Gastrocnemius medialis (tissue), 4 donors: ENCODE results near the gene TBX15. TPM values are rescaled to one million over a fixed set of nuclear protein-coding genes. Genes with fewer than 3 reads are reported as not detected.

ENCODE experiments used
- ATAC-seq, 2 donors: fragments of 150-250 bp; one replicate each; pipeline ENCODE4 v1.9.1; 2016
- DNase-seq, 2 donors: peaks; one replicate each; pipeline ENCODE4 v3.0.0-alpha.2; 2019
- H3K27ac ChIP-seq, 4 donors: fragments of 200-600 bp; sonication (generic); 1 replicate in 1 of 4; 2 replicates in 3 of 4; pipeline ENCODE4 v1.5.1; 2016 to 2018; ENCODE audit warnings: mild to moderate bottlenecking in 2 of 4, moderate library complexity in 1 of 4
- H3K27me3 ChIP-seq, 3 donors: fragments of 200-600 bp; sonication (generic) in 2 of 3; 1 replicate in 1 of 3; 2 replicates in 2 of 3; pipeline versions ENCODE4 v1.5.1 to v1.6.0; 2016 to 2019; ENCODE audit warnings: mild to moderate bottlenecking in 1 of 3, moderate library complexity in 1 of 3
- H3K36me3 ChIP-seq, 2 donors: fragments of 200-600 bp; sonication (generic) in 1 of 2; one replicate each; pipeline ENCODE4 v1.5.1; 2017 to 2018
- H3K4me1 ChIP-seq, 2 donors: fragments of 200-600 bp; sonication (generic) in 1 of 2; one replicate each; pipeline ENCODE4 v1.5.1; 2016 to 2017; ENCODE audit warnings: mild to moderate bottlenecking in 2 of 2
- H3K4me3 ChIP-seq, 4 donors: fragments of 200-600 bp; sonication (generic) in 3 of 4; 1 replicate in 1 of 4; 2 replicates in 3 of 4; pipeline ENCODE4 v1.5.1; 2016 to 2019; ENCODE audit warnings: mild to moderate bottlenecking in 2 of 4
- H3K9me3 ChIP-seq, 3 donors: fragments of 200-600 bp; sonication (generic) in 2 of 3; 1 replicate in 1 of 3; 2 replicates in 2 of 3; pipeline ENCODE4 v1.5.1; 2016 to 2019
- CTCF ChIP-seq, 5 experiments: fragments of 450-650 bp in 3 of 5; fragments of 200-600 bp in 2 of 5; sonication (generic) in 2 of 5; IDR thresholded peaks in 4 of 5; conservative IDR thresholded peaks in 1 of 5; 1 replicate in 4 of 5; 2 replicates in 1 of 5; pipeline ENCODE4 v1.5.1; 2016 to 2019; ENCODE audit warnings: antibody characterized with exemption in 5 of 5, mild to moderate bottlenecking in 3 of 5, moderate library complexity in 3 of 5
- POLR2A ChIP-seq, 2 donors: fragments of 450-650 bp; IDR thresholded peaks; one replicate each; pipeline ENCODE4 v1.6.1; 2017; ENCODE audit warnings: antibody characterized with exemption in 2 of 2, mild to moderate bottlenecking in 2 of 2, moderate library complexity in 2 of 2
- in situ Hi-C, 4 donors: fragments of 200-750 bp; cut with MboI; loops; one replicate each; pipeline versions ENCODE4 v1.15.0 to v1.8.0; 2017; ENCODE audit warnings: low sequenced_read_pairs in 4 of 4
- intact Hi-C: fragments of 100-400 bp; cut with DNase I; formaldehyde crosslinking; loops from one replicate; pipeline ENCODE4 v1.15.1; 2023; ENCODE audit warnings: low total_unique reads
- total RNA-seq, 4 donors: library from RNA; depleted of rRNA; stranded (reverse); fragments of >200 nt; gene quantifications; one replicate each; pipeline versions ENCODE4 v1.1.0 to v1.2.3, GENCODE V29; 2016

The TBX15 gene
- total RNA-seq, 4 donors from 2014 or later, result 91.4 to 275 (median 245) TPM

DNA sequence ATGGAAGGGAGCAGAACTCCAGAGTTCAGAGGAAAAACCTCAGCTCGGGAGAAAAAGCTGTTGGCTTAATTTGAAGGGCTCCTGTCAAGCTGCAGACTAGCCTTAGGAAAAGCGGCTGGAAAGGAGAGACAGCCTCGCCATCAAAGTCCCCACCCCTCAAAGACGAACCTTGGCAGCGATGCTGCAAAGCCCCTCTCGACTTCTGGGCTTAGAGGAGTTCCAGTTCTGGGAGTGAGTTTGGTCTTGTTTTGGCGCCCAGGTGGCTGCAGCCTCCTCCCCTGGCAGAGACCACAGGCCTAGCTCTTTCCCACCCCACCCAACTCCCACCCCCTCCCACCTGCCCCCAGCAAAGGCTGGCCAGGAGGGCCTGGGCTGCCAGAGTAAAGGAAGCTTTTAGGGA is 9.1 kb upstream of the TBX15 start:
- H3K27ac ChIP-seq, result no peak overlapping the region
- in situ Hi-C loops (no loop called here), intact Hi-C loops (no loop called here)
- H3K4me1 ChIP-seq, result peaks cover 0 to 7% of the 10 kb centered on the region in 2 donors
- DNase-seq (no peak), ATAC-seq (no peak)
- no peak for TF ChIP-seq CTCF (IDR thresholded peaks at IDR 0.05 in 4 of 5, conservative IDR thresholded peaks at IDR 0.05 in 1 of 5)
- no peak for TF ChIP-seq POLR2A (IDR thresholded peaks at IDR 0.05)
- no peak overlapping the region for H3K4me3 ChIP-seq
- H3K9me3 ChIP-seq, result no peaks in the 10 kb centered on the region
- H3K27me3 ChIP-seq, result peaks cover 8 to 23% (median 8%) of the 10 kb centered on the region in 3 donors
- H3K36me3 ChIP-seq, result no peaks in the 10 kb centered on the region

DNA sequence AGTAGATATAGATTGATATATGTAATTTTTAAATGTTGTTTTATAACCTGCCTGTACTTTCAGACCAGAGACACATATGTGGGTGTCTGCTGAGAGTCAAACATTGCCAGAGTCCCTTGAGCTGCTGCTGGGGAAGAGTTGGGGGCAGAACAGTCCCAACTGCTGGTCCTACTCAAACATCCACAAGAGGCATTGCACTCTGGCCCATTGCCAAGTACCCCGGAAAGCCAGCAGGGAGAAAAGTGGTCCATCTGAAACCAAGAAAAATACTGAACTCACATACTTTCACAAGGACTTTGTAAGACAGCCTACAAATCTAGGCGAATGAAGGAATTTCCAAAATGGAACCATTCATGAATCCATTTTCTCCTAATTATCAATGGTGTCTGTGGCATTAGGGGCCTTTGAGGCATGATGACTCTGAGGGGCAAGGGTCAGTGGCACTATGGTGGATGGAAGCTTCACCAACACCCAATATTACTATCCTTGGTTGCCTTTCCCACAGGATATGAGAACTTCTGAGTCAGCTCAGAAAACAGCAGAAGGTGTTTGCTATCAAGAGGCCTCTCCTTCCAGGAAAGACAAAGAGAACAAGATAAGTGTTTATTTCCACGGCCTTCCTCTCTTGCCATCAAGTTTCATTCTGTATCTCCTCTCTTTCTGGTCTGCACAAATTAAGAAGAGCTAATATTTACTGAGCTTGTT is 7.3 kb upstream of the TBX15 start:
- Histone ChIP-seq H3K4me1 (no peaks in the 10 kb centered on the region), H3K36me3 (no peaks in the 10 kb centered on the region), H3K27ac (no peak overlapping the region), H3K9me3 (no peaks in the 10 kb centered on the region), H3K4me3 (no peak overlapping the region), H3K27me3 (peaks cover 5 to 15% (median 8%) of the 10 kb centered on the region in 3 donors)
- TF ChIP-seq CTCF (IDR thresholded peaks at IDR 0.05 in 4 of 5, conservative IDR thresholded peaks at IDR 0.05 in 1 of 5), result no peak
- no peak for TF ChIP-seq POLR2A (IDR thresholded peaks at IDR 0.05)
- DNase-seq (no peak), ATAC-seq (no peak)
- in situ Hi-C loops (no loop called here), intact Hi-C loops (no loop called here)

GRCh38 chr1:118993700-118994026 is 5.5 kb upstream of the TBX15 start:
- in situ Hi-C loops, result no loop called here
- no peak overlapping the region for H3K27ac ChIP-seq
- H3K36me3 ChIP-seq, result no peaks in the 10 kb centered on the region
- no peaks in the 10 kb centered on the region for H3K27me3 ChIP-seq
- intact Hi-C loops, result no loop called here
- ATAC-seq (no peak), DNase-seq (no peak)
- H3K4me3 ChIP-seq, result no peak overlapping the region
- TF ChIP-seq POLR2A (IDR thresholded peaks at IDR 0.05), result no peak
- TF ChIP-seq CTCF (IDR thresholded peaks at IDR 0.05 in 4 of 5, conservative IDR thresholded peaks at IDR 0.05 in 1 of 5), result no peak
- no peaks in the 10 kb centered on the region for H3K4me1 ChIP-seq
- no peaks in the 10 kb centered on the region for H3K9me3 ChIP-seq

GRCh38 chr1:118992868-118993699 is 4.9 kb upstream of the TBX15 start:
- no peak for TF ChIP-seq POLR2A (IDR thresholded peaks at IDR 0.05)
- TF ChIP-seq CTCF (IDR thresholded peaks at IDR 0.05 in 4 of 5, conservative IDR thresholded peaks at IDR 0.05 in 1 of 5), result no peak
- Histone ChIP-seq H3K4me1 (no peaks in the 10 kb centered on the region), H3K36me3 (no peaks in the 10 kb centered on the region), H3K27ac (no peak overlapping the region), H3K4me3 (no peak overlapping the region), H3K9me3 (no peaks in the 10 kb centered on the region), H3K27me3 (no peaks in the 10 kb centered on the region)
- ATAC-seq, result no peak
- no peak for DNase-seq
- in situ Hi-C loops, result no loop called here
- intact Hi-C loops, result no loop called here
